Ishikawa (cell line): ENCODE data around the gene NOTO.

Experiments
- EGR1 ChIP-seq: IDR thresholded peaks from 2 replicates; pipeline ENCODE4 v1.6.1; 2012
- RAD21 ChIP-seq: IDR thresholded peaks from 2 replicates; pipeline ENCODE4 v1.6.1; 2012; ENCODE audit warnings: low read depth
- TAF1 ChIP-seq: IDR thresholded peaks from 2 replicates; pipeline ENCODE4 v1.6.1; 2012; ENCODE audit warnings: low read depth, mild to moderate bottlenecking
- TEAD4 ChIP-seq: IDR thresholded peaks from 2 replicates; pipeline ENCODE4 v1.6.1; 2012
- YY1 ChIP-seq: IDR thresholded peaks from 2 replicates; pipeline ENCODE4 v1.6.1; 2012; ENCODE audit warnings: low read depth
- ZBTB7A ChIP-seq: IDR thresholded peaks from 2 replicates; pipeline ENCODE4 v1.6.1; 2012; ENCODE audit warnings: low read depth
- TF ChIP-seq, protein P1 (sequence below): IDR thresholded peaks from 2 replicates; pipeline ENCODE4 v1.6.1; 2012; ENCODE audit warnings: low read depth, mild to moderate bottlenecking
- TF ChIP-seq, protein P2 (sequence below): IDR thresholded peaks from 2 replicates; pipeline ENCODE4 v1.6.1; 2012

DNA sequence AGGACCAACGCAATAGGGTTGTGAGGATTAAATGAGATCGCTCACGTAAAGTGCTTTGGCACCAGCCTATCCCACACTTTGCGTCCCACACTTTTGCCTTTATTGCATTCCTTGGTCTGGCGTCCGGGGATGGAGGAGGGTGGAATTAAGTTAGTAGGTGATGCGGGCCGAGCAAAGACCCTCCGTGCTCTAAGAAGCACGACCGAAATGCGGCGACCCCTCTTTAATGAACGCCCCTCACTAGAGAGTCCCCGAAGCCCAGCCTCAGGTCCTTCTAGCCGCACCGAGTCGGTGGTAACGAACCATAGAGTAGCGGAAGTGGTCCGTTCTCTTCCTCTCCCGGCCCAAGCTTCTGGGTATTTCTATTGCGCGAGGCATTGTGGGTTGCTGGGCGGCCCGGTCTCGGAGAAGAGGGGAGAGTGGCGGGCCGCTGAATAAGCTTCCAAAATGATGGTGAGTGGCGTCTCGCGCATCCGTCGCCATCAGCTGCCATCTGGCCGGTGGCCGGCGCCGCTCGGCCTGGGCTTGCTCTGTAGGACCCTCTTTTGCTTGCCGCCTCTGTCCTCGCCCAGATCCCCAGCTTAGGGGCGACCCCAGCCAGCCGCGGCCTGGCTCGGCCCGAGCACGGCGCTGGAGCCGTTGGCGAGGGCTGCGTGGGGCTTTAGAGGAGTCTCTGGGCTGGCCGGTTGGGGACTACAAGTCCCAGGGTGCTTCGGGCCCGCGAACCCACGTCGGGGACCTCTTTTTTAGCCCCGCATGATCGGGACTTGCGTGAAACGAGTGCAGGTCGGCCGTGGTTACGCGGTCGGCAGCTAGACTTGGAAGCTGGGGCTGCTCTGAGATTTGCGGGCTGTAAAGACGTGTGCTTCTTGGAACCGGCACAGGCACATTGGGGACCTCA is 31.8 kb downstream of the NOTO start, which contains the start of gene CCT7:
- TF ChIP-seq ZBTB7A = no peak
- TF ChIP-seq TAF1 = peak; percentile 99
- TF ChIP-seq RAD21 = no peak
- no peak; the same call in 1 of the 2 replicates for TF ChIP-seq TEAD4
- TF ChIP-seq, protein P1, sequence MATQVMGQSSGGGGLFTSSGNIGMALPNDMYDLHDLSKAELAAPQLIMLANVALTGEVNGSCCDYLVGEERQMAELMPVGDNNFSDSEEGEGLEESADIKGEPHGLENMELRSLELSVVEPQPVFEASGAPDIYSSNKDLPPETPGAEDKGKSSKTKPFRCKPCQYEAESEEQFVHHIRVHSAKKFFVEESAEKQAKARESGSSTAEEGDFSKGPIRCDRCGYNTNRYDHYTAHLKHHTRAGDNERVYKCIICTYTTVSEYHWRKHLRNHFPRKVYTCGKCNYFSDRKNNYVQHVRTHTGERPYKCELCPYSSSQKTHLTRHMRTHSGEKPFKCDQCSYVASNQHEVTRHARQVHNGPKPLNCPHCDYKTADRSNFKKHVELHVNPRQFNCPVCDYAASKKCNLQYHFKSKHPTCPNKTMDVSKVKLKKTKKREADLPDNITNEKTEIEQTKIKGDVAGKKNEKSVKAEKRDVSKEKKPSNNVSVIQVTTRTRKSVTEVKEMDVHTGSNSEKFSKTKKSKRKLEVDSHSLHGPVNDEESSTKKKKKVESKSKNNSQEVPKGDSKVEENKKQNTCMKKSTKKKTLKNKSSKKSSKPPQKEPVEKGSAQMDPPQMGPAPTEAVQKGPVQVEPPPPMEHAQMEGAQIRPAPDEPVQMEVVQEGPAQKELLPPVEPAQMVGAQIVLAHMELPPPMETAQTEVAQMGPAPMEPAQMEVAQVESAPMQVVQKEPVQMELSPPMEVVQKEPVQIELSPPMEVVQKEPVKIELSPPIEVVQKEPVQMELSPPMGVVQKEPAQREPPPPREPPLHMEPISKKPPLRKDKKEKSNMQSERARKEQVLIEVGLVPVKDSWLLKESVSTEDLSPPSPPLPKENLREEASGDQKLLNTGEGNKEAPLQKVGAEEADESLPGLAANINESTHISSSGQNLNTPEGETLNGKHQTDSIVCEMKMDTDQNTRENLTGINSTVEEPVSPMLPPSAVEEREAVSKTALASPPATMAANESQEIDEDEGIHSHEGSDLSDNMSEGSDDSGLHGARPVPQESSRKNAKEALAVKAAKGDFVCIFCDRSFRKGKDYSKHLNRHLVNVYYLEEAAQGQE = no peak
- TF ChIP-seq EGR1 = peak; percentile 17; the same call in 1 of the 2 replicates
- TF ChIP-seq, protein P2, sequence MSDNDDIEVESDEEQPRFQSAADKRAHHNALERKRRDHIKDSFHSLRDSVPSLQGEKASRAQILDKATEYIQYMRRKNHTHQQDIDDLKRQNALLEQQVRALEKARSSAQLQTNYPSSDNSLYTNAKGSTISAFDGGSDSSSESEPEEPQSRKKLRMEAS = peak; percentile 93
- TF ChIP-seq YY1 = peak; percentile 76
